HT1080 (cell line): Measurements from ENCODE around the gene LRRC36. TPM values are rescaled to one million over a fixed set of nuclear protein-coding genes. Genes with fewer than 3 reads are reported as not detected.

Experiments
- DNase-seq: peaks from one replicate; pipeline ENCODE4 v3.0.0-alpha.2; 2015; ENCODE audit warnings: low read depth
- total RNA-seq: library from RNA; depleted of rRNA; stranded (reverse); fragments of >200 nt; shearing (Covaris generic); gene quantifications from 2 replicates; pipeline ENCODE4 v1.2.3, GENCODE V29; 2014

Gene LRRC36
- total RNA-seq, 1 experiment from 2014 or later = not detected

DNA sequence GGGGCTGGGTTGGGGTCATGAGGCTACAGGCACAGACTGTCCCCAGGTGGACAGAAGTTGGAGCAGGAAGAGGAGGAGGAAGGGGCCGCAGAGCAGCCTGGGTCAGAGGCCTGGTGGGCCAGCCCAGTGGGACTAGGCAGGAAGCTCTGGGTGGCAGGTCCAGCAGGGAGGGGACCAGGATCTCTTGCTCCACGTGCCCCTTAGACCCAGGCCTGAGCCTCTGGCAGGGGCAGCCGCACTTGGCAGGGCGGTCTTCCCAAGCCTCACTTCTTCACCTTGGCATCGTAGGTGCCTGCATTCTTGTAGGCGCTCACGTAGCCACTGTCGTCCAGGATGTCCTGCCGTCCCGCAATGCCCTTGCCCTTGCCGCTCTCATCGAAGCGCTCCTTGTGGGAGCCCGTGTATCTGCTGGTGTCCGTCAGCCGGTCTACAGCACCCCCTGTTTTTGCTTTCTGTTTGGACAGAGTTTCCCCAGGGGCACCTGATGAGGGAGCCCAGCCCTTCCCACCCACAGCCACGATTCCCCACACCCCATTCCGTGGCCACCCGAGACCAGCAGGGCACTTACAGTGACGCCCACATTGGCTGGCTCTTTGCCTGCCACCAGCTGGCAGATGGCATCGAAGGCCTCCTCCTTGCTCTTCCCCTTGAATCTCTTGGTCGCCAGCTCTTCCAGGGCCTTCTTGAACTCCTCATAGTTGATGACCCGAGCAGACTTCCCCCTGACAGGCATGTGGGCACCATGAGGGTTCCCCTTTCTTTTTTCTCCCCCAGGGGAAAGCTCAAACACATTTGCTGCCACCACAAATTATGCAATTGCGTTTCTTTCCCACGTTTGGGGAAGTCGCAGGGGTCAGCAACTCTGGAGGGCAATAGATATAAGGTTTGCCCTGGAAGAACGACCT lies 63.5 kb downstream of the LRRC36 start:
- no peak for DNase-seq

DNA sequence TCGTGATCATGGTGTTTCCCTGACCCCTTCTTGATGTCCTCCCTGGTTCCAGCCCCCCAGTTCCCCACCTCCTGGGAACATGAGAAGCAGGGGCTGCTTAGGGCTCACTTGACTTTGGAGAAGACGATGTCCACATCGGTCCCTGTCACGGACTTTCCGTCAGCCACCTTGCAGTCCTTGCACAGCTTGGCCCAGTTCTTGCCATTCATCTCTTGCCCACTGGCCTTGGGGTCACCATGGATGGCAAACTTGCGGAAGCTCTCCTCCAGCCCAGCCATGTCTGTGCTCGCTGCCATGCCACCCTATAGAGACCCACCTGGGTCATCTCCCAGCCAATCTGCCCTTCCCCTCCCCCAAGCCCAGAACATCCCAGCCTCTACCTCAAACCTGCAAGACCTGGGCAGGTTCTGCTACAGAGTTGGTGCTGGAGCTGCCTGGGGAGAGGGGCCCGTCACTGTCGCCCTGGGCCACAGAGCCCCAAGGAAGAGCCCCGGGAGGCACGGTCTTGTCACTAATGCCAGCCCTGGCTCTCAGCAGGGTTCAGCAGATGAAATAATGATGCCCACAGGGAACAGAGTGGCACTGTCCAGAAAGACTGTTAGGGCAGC lies 64.3 kb downstream of the LRRC36 start:
- DNase-seq = no peak

DNA sequence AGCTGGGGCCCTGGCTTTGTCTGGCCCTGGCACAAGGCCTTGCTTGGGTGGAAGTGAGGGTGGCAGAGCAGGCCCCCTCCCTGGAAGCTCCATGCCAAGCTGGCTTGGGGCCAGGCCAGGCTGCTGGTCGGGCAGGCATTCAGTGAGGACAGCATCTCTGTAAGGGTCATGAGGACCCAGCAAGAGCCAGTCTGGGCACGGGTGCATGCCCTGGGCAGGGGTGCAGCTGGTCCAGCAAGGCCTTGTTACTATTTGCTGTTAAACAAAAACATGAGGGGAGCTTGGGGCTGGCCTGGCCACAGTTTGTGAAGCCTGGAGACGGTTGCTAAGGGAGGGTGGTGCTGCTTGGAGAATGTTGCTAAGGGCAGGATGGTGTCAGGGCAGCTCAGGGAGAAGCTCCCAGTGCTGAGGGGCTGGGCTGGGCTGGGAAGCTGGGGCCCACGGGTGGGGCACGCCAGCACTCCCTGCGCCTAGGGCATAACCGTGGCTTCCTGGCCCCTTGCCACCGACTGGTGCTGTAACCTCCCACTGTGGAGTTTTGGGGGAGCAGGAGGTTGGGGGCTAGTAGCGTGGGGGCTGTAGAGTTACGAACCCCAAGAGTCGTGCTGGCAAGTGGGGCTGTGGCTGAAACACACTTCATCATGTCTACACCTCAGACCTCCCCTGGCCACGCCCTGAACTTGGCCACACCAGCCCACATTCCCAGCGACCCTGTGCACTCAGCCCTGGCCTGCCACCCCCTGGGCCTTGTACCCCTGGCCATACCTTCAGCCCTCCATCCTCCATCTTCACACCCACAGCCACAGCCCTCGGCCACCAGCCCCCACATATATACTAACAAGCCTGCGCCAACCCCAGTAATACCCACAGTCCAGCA lies 65.0 kb downstream of the LRRC36 start:
- peak; percentile 19 for DNase-seq

DNA sequence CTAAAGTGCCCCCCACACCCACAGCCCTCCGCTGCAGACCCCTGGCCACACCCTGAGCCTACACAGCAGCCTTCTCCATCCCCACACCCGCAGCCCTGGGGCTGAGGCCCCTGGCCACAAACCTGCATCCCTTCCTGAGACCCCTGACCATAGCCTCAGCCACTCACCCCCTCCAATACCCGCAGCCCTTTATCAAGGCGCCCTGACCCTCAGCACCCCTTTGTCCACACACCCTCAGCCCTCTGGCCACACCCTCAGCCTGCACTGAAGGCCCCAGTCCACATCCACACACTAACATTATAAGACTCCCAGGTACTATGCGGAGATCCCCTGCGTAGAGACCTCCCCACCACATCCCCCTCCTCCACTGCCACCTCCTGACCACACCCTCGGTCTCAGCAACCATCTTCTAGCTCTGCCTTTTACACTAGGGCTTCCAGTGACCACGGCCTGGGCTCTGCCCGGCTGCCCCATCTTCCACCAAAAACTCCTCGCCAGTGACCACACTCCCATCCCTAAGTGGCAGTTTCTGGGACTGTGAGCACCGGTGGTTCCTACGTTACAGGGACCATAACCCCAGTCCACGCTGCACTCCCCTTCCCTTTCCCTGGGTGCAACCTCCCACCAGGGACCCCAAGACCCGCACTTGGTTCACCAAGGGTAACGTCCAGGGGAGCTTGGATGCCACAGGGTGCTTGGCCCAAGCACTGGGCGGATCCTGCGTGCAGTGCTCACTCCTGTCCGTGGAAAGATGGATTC lies 65.9 kb downstream of the LRRC36 start:
- DNase-seq = no peak

DNA sequence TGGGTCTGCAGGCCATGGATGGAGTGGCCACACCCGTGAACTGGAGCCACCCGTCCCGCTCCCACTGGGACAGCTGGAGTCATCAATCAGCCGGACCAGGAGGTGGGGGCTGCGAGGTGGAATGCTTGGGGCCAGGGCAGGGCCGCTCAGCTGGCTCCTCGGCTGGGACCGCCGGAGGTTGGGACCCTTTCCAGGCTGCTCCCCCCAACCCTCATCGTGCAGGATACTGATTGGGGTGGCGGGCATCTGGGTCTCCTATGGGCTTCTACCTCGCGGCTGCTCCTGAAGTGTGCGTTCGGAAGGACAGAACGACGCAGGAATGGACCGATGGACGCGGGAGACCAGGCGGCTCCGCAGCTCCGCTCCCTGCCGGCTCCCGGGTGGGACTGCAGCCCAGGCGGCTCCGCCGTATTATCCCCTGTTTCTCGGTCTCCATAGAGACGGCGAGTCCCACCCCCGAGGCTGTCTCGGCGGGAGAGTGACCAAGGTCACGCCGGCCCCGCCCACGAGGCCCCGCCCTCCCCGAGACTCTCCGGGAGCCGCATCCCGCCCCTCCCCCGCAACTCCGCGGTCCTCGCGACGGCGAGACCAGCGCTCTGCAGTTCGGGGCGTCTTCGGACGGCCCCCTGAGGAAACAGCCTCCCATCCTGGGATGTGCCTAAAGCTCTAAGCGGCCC lies 66.6 kb downstream of the LRRC36 start, which contains the start of gene TPPP3:
Gene TPPP3, minus strand, starts transcription at position 388 of the 677 bp plus-strand sequence. CDS start 2,387 bp downstream, outside the sequence.
- DNase-seq = no peak

DNA sequence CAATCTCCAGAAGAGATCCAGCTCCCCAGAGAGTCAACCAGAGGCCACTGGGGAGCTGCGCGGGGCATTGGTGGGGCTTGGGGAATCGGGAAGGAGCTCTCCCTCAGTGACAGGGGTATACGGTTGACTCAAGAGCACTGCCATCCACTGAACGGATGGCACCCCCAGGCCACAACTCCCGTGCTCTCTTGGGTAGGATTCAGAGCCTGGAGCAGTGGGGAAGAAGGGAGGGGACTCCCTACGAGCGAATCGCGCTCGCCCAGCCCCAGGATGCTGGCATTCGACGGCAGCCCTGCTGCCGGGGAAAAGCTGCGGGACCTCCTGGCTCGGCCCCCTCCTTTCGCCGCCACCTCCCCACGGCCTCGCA lies 67.2 kb downstream of the LRRC36 start:
- DNase-seq = no peak

DNA sequence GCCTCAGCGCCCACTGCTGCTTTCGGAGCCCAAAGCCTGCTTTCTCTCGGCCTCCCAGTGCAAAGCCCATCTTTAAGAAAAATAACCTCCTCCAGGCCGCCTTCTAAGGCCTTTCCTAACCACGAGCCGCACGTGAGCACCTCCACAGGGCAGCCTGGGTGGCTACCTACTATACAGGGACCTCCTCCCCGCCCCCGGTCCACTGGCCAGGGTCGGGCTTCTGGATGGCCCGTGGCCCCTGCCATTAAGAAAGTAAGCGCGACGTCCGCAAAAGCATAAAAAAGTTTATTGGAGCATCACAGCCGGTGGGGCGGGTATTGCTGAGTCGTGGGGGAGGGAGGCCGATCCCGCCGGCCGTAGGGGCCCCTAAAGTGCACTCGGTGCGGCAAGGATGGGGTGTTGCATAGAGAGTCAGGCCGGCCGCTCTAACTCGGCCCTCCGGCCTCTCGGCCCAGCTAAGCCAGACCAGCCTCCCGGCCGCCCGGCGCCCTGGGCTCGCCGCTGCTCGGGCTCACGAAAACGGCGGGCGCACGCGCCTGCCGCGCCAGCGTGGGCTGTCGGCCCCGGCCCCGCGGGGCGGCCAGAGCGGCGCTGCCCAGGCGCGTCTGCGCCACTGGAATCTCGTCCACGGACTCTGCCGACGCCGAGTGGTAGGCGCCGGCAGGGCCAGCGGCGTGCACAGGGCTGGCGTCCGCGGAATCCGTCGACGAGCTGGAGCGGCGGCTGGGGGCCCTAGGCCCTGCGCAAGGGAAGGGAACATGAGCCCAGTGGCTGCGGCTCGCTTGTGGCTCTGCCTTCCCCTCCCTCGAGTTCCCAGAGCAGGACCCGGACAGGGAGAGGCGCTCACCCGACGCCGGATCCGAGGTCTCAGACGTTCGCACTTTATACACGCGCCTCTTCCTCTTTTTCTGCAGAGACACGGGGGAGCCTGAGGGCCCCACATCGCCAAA lies 67.8 kb downstream of the LRRC36 start:
- DNase-seq = no peak

DNA sequence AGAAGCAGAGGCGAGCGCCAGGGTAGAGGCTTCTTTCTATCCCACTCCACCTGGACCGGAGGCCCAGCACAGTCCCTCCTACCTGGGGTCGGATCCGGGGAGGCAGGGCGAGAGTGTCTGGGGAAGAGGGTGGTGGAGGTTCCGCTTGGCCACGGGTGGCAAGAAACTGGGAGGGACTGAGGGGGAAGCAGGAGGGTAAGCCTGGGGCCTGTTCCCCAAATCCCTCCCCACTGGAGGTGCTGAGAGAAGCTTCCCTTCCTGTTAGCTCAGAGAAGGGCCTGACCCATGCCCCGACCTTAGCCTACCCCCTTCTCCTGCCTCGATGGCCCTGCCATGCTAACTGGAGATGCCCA lies 68.5 kb downstream of the LRRC36 start:
- DNase-seq = no peak

DNA sequence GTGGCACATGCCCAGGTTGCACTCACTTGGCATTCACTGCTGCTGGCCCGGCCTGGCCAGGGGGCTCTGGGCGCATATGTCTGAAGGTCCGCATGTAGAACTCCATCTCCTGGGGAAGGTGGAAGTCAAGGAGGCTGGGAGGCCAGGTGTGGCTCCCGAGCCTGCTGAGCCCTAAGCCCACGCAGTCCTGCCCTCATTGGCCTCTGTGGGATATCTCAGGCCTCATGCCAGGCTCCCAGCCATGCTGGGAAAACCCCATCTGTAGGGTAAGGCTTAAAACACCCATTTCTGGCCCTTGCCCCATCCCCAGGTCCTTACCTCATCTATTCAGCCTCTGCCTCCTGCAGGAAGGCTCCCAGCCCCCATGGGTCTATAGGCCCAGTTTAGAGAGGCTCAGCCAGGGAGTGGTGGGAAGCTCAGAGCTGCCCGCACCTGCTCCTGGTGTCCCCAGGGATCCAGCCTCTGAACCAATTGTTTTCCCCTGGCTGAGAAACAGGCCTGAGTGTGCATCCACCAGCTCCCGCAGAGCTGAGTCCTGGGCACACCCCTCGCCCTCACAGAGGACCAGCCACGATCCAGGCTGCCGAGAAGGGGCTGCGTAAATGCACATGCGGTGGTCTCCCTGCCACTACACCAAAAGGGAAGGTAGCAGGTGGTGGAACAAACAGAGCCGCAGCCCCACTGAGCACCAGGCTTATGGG lies 69.0 kb downstream of the LRRC36 start:
- DNase-seq = no peak

DNA sequence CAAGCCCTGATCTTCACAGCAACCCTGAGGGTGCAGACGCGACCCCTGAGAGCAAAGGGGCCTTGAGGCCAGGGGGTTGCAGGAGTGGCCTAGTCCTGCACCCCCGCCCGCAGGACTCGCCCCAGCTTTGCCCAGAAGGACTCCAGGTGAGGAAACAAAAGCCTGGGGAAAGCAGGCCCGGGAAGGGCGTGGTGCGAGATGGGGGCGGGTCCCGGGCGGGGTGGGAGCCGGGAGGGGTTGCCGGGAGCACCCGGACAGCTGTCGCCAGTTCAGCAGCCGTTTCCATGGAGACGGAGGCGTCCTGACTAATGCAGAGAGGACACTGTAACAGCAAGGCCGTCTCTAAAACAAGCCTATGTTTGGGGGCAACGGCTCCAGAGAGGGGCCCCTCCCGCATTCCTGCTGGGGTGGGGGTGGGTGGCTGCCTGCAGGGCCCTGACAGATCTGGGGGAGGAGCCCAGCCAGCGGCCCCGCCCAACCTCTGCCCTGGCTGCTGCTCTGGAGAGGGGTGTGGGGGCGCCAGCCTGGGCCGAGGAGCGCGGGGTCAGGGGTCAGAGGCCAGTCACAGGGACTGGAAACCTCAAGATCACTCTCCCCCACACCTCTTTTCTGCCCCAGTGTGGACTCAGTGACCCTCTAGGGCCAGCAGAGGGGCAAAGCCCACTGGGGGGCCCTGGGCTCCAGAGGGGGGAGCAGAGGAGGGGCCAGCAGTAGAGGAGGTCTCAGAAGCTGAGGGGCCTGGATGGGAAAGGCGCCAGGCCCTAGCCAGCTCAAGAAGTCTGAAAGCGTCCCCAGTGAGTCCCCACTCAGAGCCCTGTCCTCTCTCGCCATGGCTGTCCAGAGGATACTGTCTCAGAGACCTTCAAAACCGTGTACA lies 69.8 kb downstream of the LRRC36 start:
- DNase-seq = peak; percentile 64

DNA sequence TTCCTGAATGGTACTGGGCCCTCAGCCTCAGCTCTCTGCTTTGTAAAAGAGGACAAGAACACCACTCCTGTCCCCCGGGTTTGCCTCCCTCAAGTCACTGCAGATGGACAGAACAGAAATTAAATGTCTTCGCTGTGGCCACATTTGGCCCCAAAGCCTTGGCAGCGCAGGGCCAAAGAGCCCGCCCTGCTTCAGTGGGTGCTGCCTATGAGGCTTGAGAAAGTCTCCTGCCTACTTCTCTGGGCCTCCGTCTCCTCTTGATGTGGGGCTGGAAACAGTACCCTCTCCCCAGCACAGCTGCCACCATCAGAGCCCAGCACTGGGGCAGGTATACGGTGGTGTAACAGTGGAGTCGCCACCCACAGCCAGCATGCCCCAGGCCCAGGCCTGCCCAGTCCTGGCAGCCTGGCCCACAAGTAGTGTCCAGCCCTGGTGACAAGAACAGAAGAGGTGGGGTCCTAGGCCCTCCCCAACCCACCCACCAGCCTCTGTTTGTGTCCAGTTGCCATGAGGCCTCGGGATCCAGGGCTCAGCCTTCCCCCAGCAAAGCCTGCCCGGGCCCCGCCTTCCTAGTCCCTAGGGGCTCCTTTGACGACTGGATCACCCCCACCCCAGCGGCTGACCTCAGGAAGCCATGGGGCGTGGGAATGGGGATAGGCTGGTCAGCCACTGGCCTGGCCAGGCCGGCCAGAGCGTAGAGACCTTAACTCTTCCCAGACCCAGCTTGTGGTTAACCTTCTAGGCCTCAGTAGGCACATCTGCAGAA lies 70.6 kb downstream of the LRRC36 start:
- DNase-seq = no peak

DNA sequence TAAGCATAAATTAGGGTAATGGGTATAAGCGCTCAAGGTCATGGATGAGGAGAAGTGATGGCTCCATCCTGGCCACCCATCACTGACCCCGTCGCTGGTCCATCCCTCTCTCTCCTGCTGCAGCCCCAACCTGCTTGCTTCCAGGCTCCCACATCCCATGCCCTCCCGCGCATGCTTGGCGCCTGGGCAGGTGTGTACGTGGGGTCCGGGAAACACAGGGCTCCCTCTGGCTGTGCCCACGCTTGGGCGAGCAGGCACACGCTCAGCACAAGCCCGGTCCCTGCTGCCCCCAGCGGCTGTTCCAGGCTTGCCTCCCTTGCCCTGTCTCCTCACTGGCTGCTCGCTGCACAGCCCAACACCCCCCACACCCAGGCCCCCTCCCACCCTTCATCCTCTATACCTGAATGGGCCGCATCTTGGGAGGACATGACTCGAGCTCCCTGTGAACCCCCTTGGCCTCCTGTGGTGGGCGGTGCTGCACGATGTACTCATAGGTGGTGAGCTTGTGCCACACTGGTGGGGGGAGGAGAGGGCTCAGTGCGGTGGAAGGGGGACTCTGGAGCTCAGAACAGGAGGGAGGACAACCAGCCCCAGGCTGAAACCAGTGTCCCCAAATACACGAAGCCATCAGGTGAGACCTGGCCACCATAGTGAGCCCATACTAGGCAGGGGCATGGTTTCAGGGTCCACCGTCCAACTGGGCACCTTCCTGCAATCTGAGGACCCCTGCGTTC lies 71.4 kb downstream of the LRRC36 start:
- no peak for DNase-seq

DNA sequence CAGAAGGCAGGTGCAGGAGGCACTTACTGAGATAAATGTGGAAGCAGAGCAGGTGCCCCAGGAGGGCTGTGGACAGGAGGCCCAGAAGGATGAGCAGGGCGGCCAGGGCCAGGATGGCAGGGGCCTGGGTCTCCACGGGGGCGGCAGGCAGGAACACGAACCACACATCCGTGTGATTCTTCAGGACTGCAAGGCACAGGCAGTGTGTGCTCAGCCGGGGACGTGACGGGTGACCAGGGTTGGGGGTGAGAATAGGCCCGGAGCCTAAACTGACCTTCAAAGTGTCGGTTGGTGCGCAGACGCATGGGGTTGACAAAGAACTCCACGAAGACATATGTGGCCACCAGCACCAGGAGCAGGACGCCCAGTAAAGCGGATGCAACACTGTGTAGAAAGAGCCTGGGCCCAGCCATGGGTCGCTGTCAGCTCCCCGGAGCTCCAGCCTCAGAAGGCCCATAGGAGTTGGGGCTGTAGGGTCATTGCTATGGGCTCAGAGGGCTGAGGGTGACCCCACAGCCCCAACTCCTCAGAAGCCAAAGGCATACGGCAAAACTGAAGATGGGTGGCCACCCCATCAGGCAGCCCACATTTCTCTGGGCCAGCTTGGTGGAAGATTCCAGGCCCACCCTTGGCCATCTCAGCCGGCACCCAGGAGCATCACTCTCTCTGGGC lies 72.1 kb downstream of the LRRC36 start:
- no peak for DNase-seq

DNA sequence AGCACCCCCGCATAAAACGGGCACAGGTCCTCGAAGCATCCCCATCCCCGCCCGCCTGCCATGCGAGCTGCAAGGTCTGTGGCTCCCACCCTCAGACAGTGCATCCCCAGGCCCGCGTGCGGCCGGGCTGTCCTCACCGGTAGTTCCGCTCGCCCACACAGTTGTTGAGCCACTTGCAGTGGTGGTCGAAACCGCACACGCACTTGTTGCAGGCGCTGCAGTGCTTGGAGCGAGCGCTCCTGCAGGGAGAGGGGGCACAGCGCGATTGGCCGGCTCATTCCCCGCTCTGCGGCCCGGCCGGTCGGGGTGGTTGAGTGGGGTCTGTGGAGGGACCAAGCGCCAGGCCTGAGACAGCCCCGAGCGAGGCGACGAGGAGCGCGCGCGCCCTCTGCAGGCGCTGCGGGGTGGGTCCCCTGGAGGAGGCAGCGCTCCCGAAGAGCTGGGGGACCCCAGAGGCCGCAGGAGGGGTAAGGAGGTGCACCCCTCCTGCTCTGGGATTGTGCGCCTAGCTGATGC lies 72.7 kb downstream of the LRRC36 start:
- DNase-seq = no peak
